H9 (cell line): Measurements from ENCODE around the gene UEVLD. TPM values are rescaled to one million over a fixed set of nuclear protein-coding genes. Genes with fewer than 3 reads are reported as not detected.

Source experiments
- DNase-seq: peaks from one replicate; pipeline ENCODE4 v3.0.0-alpha.2; 2017
- H2AFZ ChIP-seq: one replicate; pipeline ENCODE4 v1.6.1; 2013; ENCODE audit warnings: mild to moderate bottlenecking, low read length, control low read depth, moderate library complexity
- H2AK5ac ChIP-seq: 2 replicates; pipeline ENCODE4 v1.6.1; 2013; ENCODE audit warnings: low read length, control low read depth, mixed read lengths; ENCODE audit not compliant: insufficient read length
- H2BK120ac ChIP-seq: one replicate; pipeline ENCODE4 v1.6.1; 2013; ENCODE audit warnings: low read depth, mild to moderate bottlenecking, low read length, control low read depth, inconsistent platforms; ENCODE audit not compliant: poor library complexity, severe bottlenecking
- H2BK12ac ChIP-seq: 2 replicates; pipeline ENCODE4 v1.6.1; 2013; ENCODE audit warnings: low read length, control low read depth, mixed read lengths, low read depth; ENCODE audit not compliant: insufficient read length
- H2BK15ac ChIP-seq: 2 replicates; pipeline ENCODE4 v1.6.1; 2013; ENCODE audit warnings: low read depth, low read length, control low read depth
- H2BK20ac ChIP-seq: one replicate; pipeline ENCODE4 v1.6.1; 2013; ENCODE audit warnings: low read depth, mild to moderate bottlenecking, low read length, control low read depth, inconsistent platforms; ENCODE audit not compliant: poor library complexity, severe bottlenecking
- H2BK5ac ChIP-seq: 2 replicates; pipeline ENCODE4 v1.6.1; 2013; ENCODE audit warnings: low read length, control low read depth, mixed read lengths; ENCODE audit not compliant: insufficient read length
- H3K14ac ChIP-seq: 2 replicates; pipeline ENCODE4 v1.6.1; 2013; ENCODE audit warnings: low read length, control low read depth; ENCODE audit not compliant: insufficient read depth
- H3K18ac ChIP-seq: 2 replicates; pipeline ENCODE4 v1.6.1; 2013; ENCODE audit warnings: low read depth, mild to moderate bottlenecking, mixed read lengths, low read length, control low read depth; ENCODE audit not compliant: insufficient read length
- H3K23ac ChIP-seq: 2 replicates; pipeline ENCODE4 v1.6.1; 2013; ENCODE audit warnings: low read length, control low read depth, mixed read lengths, low read depth; ENCODE audit not compliant: insufficient read length
- H3K23me2 ChIP-seq: 2 replicates; pipeline ENCODE4 v1.6.1; 2013; ENCODE audit warnings: low read depth, mild to moderate bottlenecking, mixed read lengths, low read length, control low read depth; ENCODE audit not compliant: insufficient read length, poor library complexity, severe bottlenecking
- H3K27ac ChIP-seq: 2 replicates; pipeline ENCODE4 v1.5.1; 2013; ENCODE audit warnings: low read length, control low read depth, mixed read lengths, low read depth; ENCODE audit not compliant: insufficient read length
- H3K27me3 ChIP-seq: 2 replicates; pipeline ENCODE4 v1.6.1; 2013; ENCODE audit warnings: low read length, control low read depth, inconsistent platforms; ENCODE audit not compliant: insufficient read depth
- H3K4ac ChIP-seq: 2 replicates; pipeline ENCODE4 v1.6.1; 2013; ENCODE audit warnings: low read depth, mild to moderate bottlenecking, control low read depth, inconsistent platforms, low read length, moderate library complexity
- H3K4me1 ChIP-seq: 2 replicates; pipeline ENCODE4 v1.6.1; 2013; ENCODE audit warnings: low read length, control low read depth, inconsistent platforms; ENCODE audit not compliant: insufficient read depth
- H3K4me2 ChIP-seq: 2 replicates; pipeline ENCODE4 v1.6.1; 2013; ENCODE audit warnings: low read length, control low read depth, mixed read lengths; ENCODE audit not compliant: insufficient read length, insufficient read depth
- H3K56ac ChIP-seq: 2 replicates; pipeline ENCODE4 v1.6.1; 2013; ENCODE audit warnings: low read depth, mild to moderate bottlenecking, mixed read lengths, low read length, control low read depth; ENCODE audit not compliant: insufficient read length
- H3K79me1 ChIP-seq: 2 replicates; pipeline ENCODE4 v1.6.1; 2013; ENCODE audit warnings: low read depth, mild to moderate bottlenecking, moderate library complexity, low read length, control low read depth, inconsistent platforms; ENCODE audit not compliant: insufficient read depth, poor library complexity, severe bottlenecking
- H3K79me2 ChIP-seq: 2 replicates; pipeline ENCODE4 v1.6.1; 2013; ENCODE audit warnings: low read length, control low read depth, inconsistent platforms; ENCODE audit not compliant: insufficient read depth
- H3K9ac ChIP-seq: 2 replicates; pipeline ENCODE4 v1.6.1; 2013; ENCODE audit warnings: low read length, control low read depth, mixed read lengths; ENCODE audit not compliant: insufficient read length; ENCODE audit errors: extremely low read depth
- H3K9me3 ChIP-seq: one replicate; pipeline ENCODE4 v1.6.1; 2013; ENCODE audit warnings: low read depth, low read length, inconsistent platforms; ENCODE audit not compliant: control insufficient read depth
- H3T11ph ChIP-seq: one replicate; pipeline ENCODE4 v1.6.1; 2013; ENCODE audit warnings: mild to moderate bottlenecking, low read length, control low read depth, inconsistent platforms
- H4K20me1 ChIP-seq: one replicate; pipeline ENCODE4 v1.6.1; 2013; ENCODE audit not compliant: control insufficient read depth, insufficient read length, insufficient read depth
- H4K5ac ChIP-seq: 2 replicates; pipeline ENCODE4 v1.6.1; 2013; ENCODE audit warnings: low read depth, mild to moderate bottlenecking, mixed read lengths, low read length, control low read depth; ENCODE audit not compliant: insufficient read length
- H4K8ac ChIP-seq: replicated peaks from 2 replicates; pipeline ENCODE4 v1.6.1; 2013; ENCODE audit warnings: low read length, control low read depth, mixed read lengths, low read depth; ENCODE audit not compliant: insufficient read length
- H4K91ac ChIP-seq: 2 replicates; pipeline ENCODE4 v1.6.1; 2013; ENCODE audit warnings: low read depth, mild to moderate bottlenecking, moderate library complexity, mixed read lengths, low read length, control low read depth; ENCODE audit not compliant: insufficient read length
- H3K27ac Mint-ChIP-seq, 3 experiments: 2 replicates in 2 of 3; 3 replicates in 1 of 3; pipeline ENCODE4 v1.8.0; 2020 to 2021; ENCODE audit warnings: mixed read lengths in 3 of 3, mild to moderate bottlenecking in 1 of 3, moderate library complexity in 1 of 3
- H3K27me3 Mint-ChIP-seq: 2 replicates; pipeline ENCODE4 v1.8.0; 2021; ENCODE audit warnings: low read depth, mild to moderate bottlenecking, moderate library complexity, mixed read lengths
- H3K36me3 Mint-ChIP-seq, 3 experiments: 2 replicates in 2 of 3; 3 replicates in 1 of 3; pipeline ENCODE4 v1.8.0; 2020 to 2021; ENCODE audit warnings: low read depth in 3 of 3, mixed read lengths in 3 of 3; ENCODE audit not compliant: insufficient read depth in 1 of 3
- H3K4me1 Mint-ChIP-seq, 2 experiments: 2 replicates each; pipeline ENCODE4 v1.8.0; 2020; ENCODE audit warnings: mixed read lengths in 2 of 2
- H3K4me3 Mint-ChIP-seq, 2 experiments: 2 replicates in 1 of 2; 3 replicates in 1 of 2; pipeline ENCODE4 v1.8.0; 2020 to 2021; ENCODE audit warnings: mild to moderate bottlenecking in 2 of 2, mixed read lengths in 2 of 2, moderate library complexity in 1 of 2
- H3K9me3 Mint-ChIP-seq, 2 experiments: 2 replicates in 1 of 2; 3 replicates in 1 of 2; pipeline ENCODE4 v1.8.0; 2020; ENCODE audit warnings: mild to moderate bottlenecking in 2 of 2, mixed read lengths in 2 of 2, moderate library complexity in 1 of 2
- WGBS: extraction: QIAGEN DNeasy Blood & Tissue Kit; methylation state at CpG from one replicate; pipeline ENCODE4 v1.1.7; 2013; ENCODE audit warnings: missing lambda C conversion rate, low lambda C conversion rate, mixed read lengths; ENCODE audit not compliant: insufficient read length; ENCODE audit errors: extremely low coverage; 5-methylcytosine and 5-hydroxymethylcytosine counted together
- total RNA-seq: library from RNA; stranded (reverse); gene quantifications from 2 replicates; pipeline ENCODE4 v1.2.1, GENCODE V29; 2021
- TF ChIP-seq, protein P1 (sequence below): fragments of 200-600 bp; sonication (generic); conservative IDR thresholded peaks from 3 replicates; pipeline ENCODE4 v1.8.0; 2021; ENCODE audit warnings: antibody characterized with exemption, mild to moderate bottlenecking

The UEVLD gene
- total RNA-seq, 1 experiment from 2014 or later, result 7.9 TPM

DNA sequence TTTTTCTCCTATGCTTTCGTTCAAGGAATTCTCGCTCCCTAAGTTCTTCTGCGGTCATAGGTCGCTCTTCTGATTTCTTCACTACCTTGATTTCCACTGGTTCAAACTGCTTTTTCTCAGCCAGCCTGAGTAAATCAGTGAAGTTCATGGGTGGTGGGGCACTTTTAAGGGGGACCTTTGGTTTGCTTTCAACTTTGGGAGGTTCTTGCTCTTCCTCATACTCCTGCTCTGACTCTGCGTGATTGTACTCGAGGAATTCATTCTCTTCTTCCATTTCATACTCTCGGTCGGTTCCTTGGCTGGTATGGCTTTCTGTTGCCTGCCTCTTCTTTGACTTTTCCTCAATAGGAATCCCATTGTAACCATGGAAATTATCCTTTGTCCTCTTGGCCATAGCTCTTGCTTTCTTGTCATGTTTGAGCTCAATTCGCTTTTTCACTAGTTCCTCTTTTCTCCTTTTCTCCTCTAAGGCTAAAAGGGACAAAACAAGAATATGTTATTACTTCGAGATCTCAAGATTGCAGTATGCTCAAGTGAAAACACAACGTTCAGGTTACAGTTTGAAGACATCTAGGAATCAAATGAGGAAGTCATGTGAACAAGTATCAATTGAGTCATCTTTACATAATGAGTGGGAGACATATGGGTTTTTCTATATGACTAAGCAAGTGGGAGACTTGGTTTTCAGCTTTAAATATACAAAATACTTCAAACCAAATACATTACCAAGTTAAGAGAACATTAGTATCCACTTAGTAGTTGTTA is 27.3 kb upstream of the UEVLD start:
- Histone ChIP-seq H2BK12ac (no peak overlapping the region), H3K4ac (no peak overlapping the region), H4K91ac (no peak overlapping the region), H3K9ac (no peak overlapping the region), H2AFZ (no peak overlapping the region), H2AK5ac (no peak overlapping the region), H3K14ac (no peak overlapping the region), H4K20me1 (no peaks in the 10 kb centered on the region), H3K18ac (no peak overlapping the region), H3K9me3 (no peaks in the 10 kb centered on the region), H4K8ac (no peak overlapping the region), H3K4me1 (no peaks in the 10 kb centered on the region), H3K27ac (no peak overlapping the region), H3K79me1 (no peaks in the 10 kb centered on the region), H3K56ac (no peak overlapping the region), H4K5ac (no peak overlapping the region), H2BK20ac (no peak overlapping the region), H3K23ac (no peak overlapping the region), H3K27me3 (no peaks in the 10 kb centered on the region), H3K23me2 (no peaks in the 10 kb centered on the region), H2BK120ac (no peak overlapping the region), H3T11ph (no peak overlapping the region), H3K4me2 (no peak overlapping the region), H3K79me2 (peaks cover 3% of the 10 kb centered on the region; the same call in 1 of the 2 replicates), H2BK15ac (no peak overlapping the region), H2BK5ac (no peak overlapping the region)
- Mint-ChIP-seq H3K4me3 (no peak overlapping the region), H3K9me3 (no peaks in the 10 kb centered on the region), H3K27ac (no peak overlapping the region), H3K4me1 (no peaks in the 10 kb centered on the region), H3K36me3 (peaks cover 6 to 26% (median 23%) of the 10 kb centered on the region in 3 experiments; a peak in 6 of 7 replicates), H3K27me3 (no peaks in the 10 kb centered on the region)
- no peak for DNase-seq
- no CpG with 5 or more reads among the region's 11 CpGs for WGBS
- TF ChIP-seq, protein P1, sequence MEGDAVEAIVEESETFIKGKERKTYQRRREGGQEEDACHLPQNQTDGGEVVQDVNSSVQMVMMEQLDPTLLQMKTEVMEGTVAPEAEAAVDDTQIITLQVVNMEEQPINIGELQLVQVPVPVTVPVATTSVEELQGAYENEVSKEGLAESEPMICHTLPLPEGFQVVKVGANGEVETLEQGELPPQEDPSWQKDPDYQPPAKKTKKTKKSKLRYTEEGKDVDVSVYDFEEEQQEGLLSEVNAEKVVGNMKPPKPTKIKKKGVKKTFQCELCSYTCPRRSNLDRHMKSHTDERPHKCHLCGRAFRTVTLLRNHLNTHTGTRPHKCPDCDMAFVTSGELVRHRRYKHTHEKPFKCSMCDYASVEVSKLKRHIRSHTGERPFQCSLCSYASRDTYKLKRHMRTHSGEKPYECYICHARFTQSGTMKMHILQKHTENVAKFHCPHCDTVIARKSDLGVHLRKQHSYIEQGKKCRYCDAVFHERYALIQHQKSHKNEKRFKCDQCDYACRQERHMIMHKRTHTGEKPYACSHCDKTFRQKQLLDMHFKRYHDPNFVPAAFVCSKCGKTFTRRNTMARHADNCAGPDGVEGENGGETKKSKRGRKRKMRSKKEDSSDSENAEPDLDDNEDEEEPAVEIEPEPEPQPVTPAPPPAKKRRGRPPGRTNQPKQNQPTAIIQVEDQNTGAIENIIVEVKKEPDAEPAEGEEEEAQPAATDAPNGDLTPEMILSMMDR, result no peak
